PC-3 (cell line): ENCODE results near the gene SAMMSON.

Source experiments
- CTCF ChIP-seq: fragments of 300-600 bp; sonication (generic); conservative IDR thresholded peaks from 2 replicates; pipeline ENCODE4 v1.5.1; 2017; ENCODE audit warnings: antibody characterized with exemption, low read depth, mild to moderate bottlenecking, low read length
- EZH2 ChIP-seq: fragments of 300-600 bp; sonication (generic); IDR thresholded peaks from one replicate; pipeline ENCODE4 v1.6.1; 2017; ENCODE audit warnings: antibody characterized with exemption, mild to moderate bottlenecking, low read length; ENCODE audit not compliant: unreplicated experiment
- EZH2phosphoT487 ChIP-seq: fragments of 300-600 bp; sonication (generic); IDR thresholded peaks from 2 replicates; pipeline ENCODE4 v1.6.1; 2018; ENCODE audit warnings: mild to moderate bottlenecking, antibody characterized with exemption, low read length, borderline replicate concordance

GRCh38 chr3:69959581-69959980 is 40.0 kb upstream of the SAMMSON start:
- TF ChIP-seq CTCF (no peak), EZH2phosphoT487 (no peak), EZH2 (no peak)
